ENCODE data around the gene COL4A2.

COL4A2 gene

GRCh38 chr13:110376120-110376519, 69.0 kb downstream of the COL4A2 start:
- H3K4me3 ChIP-seq (ENCODE audit: low read depth, low read length): no peak overlapping the region
- DNase-seq (ENCODE audit: low read depth): no peak
- no peak for TF ChIP-seq CTCF (IDR thresholded peaks at IDR 0.05; ENCODE audit: insufficient read depth, low read depth, low read length, missing control alignments)

GRCh38 chr13:110377178-110377825, 70.2 kb downstream of the COL4A2 start:
- no peak for DNase-seq (ENCODE audit: low read depth)
- no peak overlapping the region for H3K4me3 ChIP-seq (ENCODE audit: low read depth, low read length)
- no peak for TF ChIP-seq CTCF (IDR thresholded peaks at IDR 0.05; ENCODE audit: insufficient read depth, low read depth, low read length, missing control alignments)

DNA sequence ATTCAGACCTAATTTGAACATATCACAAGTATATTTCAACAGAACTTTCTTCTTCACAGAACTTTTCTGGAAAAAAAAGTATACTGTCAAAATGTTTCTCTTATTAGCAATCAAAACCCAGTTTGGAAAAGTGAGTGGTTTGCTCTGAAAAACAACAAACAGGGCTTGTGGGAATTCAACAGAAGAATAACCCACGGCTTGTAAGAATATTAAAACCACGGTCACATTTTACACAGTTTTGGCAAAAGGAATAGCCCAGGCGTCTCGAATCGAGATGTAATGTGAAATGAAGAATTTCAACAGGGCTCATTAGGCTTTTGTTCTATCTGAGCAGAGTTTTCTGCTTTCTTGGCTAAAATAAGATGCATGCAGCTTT, 70.7 kb downstream of the COL4A2 start:
- DNase-seq (ENCODE audit: low read depth): no peak
- TF ChIP-seq CTCF (IDR thresholded peaks at IDR 0.05; ENCODE audit: insufficient read depth, low read depth, low read length, missing control alignments): no peak
- H3K4me3 ChIP-seq (ENCODE audit: low read depth, low read length): no peak overlapping the region

GRCh38 chr13:110379358-110379757, 72.3 kb downstream of the COL4A2 start:
- no peak for DNase-seq (ENCODE audit: low read depth)
- no peak overlapping the region for H3K4me3 ChIP-seq (ENCODE audit: low read depth, low read length)
- no peak for TF ChIP-seq CTCF (IDR thresholded peaks at IDR 0.05; ENCODE audit: insufficient read depth, low read depth, low read length, missing control alignments)

- TF ChIP-seq CTCF (IDR thresholded peaks at IDR 0.05; ENCODE audit: insufficient read depth, low read depth, low read length, missing control alignments): no peak
Observed at GRCh38 chr13:110379905-110380341, 72.8 kb downstream of the COL4A2 start.

DNA sequence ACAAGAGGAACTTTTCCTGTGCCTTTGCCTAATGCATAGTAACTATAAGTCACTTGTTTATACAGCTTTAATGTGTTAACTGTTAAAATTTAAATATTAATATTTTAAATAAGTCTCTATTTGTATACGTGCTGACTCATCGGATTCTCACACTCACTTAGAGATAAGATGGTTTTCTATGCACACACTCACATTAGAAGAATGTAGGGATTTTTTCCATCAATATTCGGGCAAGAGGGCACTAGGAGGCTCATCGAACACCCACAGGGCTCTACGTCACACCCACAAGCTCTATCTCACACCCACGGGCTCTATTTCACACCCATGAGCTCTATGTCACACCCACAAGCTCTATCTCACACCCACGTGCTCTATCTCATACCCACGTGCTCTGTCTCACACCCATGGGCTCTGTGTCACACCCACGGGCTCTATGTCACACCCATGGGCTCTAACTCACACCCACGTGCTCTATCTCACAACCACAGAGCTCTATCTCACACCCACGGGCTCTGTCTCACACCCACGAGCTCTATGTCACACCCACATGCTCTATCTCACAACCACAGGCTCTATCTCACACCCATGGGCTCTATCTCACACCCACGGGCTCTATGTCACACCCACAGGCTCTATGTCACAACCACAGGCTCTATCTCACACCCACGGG, 73.4 kb downstream of the COL4A2 start:
- no peak overlapping the region for H3K4me3 ChIP-seq (ENCODE audit: low read depth, low read length)
- no peak for DNase-seq (ENCODE audit: low read depth)
- TF ChIP-seq CTCF (IDR thresholded peaks at IDR 0.05; ENCODE audit: insufficient read depth, low read depth, low read length, missing control alignments): no peak

More at GRCh38 chr13:110379905-110380341, 72.8 kb downstream of the COL4A2 start:
- no peak for DNase-seq (ENCODE audit: low read depth)
- no peak overlapping the region for H3K4me3 ChIP-seq (ENCODE audit: low read depth, low read length)

DNA sequence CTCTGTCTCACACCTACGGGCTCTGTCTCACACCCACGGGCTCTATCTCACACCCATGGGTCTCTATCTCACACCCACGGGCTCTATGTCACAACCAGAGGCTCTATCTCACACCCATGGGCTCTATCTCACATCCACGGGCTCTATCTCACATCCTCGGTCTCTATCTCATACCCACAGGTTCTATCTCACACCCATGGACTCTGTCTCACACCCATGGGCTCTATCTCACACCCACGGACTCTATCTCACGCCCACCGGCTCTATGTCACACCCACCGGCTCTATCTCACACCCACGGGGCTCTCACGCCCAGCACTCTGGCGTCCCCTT, 73.9 kb downstream of the COL4A2 start:
- no peak for TF ChIP-seq CTCF (IDR thresholded peaks at IDR 0.05; ENCODE audit: insufficient read depth, low read depth, low read length, missing control alignments)
- no peak for DNase-seq (ENCODE audit: low read depth)
- H3K4me3 ChIP-seq (ENCODE audit: low read depth, low read length): no peak overlapping the region
